ENCODE measurements around the gene UBIAD1. TPM values are rescaled to one million over a fixed set of nuclear protein-coding genes. Genes with fewer than 3 reads are reported as not detected.

UBIAD1 gene
- total and polyA plus RNA-seq, 2 of the 13 experiments (the other 11 are each of a cell fraction or from before 2014, with no cell fraction given), result 16.9 to 20.4 TPM

DNA sequence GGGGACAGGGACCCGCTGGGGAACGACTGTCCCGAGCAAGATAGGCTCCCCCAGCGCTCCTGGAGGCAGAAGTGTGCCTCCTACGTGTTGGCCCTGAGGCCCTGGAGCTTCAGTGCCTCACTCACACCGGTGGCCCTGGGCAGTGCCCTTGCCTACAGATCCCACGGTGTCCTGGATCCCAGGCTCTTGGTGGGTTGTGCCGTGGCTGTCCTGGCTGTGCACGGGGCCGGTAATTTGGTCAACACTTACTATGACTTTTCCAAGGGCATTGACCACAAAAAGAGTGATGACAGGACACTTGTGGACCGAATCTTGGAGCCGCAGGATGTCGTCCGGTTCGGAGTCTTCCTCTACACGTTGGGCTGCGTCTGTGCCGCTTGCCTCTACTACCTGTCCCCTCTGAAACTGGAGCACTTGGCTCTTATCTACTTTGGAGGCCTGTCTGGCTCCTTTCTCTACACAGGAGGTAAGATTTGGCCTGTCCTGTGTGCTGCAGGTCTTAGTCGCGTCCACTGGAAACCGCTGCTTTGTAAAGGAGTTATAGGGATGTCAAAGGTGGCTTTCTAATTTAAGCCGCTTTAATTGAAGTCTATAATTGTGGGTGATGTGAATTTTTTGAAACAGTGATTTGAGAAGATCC lies 717 bp downstream of the UBIAD1 start (continued):
- TF ChIP-seq, protein P1, sequence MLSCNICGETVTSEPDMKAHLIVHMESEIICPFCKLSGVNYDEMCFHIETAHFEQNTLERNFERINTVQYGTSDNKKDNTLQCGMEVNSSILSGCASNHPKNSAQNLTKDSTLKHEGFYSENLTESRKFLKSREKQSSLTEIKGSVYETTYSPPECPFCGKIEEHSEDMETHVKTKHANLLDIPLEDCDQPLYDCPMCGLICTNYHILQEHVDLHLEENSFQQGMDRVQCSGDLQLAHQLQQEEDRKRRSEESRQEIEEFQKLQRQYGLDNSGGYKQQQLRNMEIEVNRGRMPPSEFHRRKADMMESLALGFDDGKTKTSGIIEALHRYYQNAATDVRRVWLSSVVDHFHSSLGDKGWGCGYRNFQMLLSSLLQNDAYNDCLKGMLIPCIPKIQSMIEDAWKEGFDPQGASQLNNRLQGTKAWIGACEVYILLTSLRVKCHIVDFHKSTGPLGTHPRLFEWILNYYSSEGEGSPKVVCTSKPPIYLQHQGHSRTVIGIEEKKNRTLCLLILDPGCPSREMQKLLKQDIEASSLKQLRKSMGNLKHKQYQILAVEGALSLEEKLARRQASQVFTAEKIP (CRISPR knock-in tag; IDR thresholded peaks at IDR 0.05; ENCODE audit: borderline replicate concordance), result no peak
- TF ChIP-seq, protein P2, sequence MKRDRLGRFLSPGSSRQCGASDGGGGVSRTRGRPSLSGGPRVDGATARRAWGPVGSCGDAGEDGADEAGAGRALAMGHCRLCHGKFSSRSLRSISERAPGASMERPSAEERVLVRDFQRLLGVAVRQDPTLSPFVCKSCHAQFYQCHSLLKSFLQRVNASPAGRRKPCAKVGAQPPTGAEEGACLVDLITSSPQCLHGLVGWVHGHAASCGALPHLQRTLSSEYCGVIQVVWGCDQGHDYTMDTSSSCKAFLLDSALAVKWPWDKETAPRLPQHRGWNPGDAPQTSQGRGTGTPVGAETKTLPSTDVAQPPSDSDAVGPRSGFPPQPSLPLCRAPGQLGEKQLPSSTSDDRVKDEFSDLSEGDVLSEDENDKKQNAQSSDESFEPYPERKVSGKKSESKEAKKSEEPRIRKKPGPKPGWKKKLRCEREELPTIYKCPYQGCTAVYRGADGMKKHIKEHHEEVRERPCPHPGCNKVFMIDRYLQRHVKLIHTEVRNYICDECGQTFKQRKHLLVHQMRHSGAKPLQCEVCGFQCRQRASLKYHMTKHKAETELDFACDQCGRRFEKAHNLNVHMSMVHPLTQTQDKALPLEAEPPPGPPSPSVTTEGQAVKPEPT (CRISPR knock-in tag; IDR thresholded peaks at IDR 0.05; ENCODE audit: low read depth), result 0 out of 2 replicates have a peak, but pooled peaks have one; percentile 10
- TF ChIP-seq ZNF605 (CRISPR knock-in tag; IDR thresholded peaks at IDR 0.05) (no peak; the same call in 1 of the 2 replicates), ZNF563 (CRISPR knock-in tag; IDR thresholded peaks at IDR 0.05) (0 out of 2 replicates have a peak, but pooled peaks have one; percentile 65), NFYB (CRISPR knock-in tag; IDR thresholded peaks at IDR 0.05) (no peak), KAT2B (IDR thresholded peaks at IDR 0.05; ENCODE audit: borderline replicate concordance, low read depth, low read length) (no peak), THYN1 (CRISPR knock-in tag; IDR thresholded peaks at IDR 0.05; ENCODE audit: borderline replicate concordance, low read depth) (no peak), SNAI1 (CRISPR knock-in tag; IDR thresholded peaks at IDR 0.05; ENCODE audit: borderline replicate concordance) (peak; percentile 77; the same call in 1 of the 2 replicates), HNRNPL (IDR thresholded peaks at IDR 0.05; ENCODE audit: low read depth, low read length) (0 out of 2 replicates have a peak, but pooled peaks have one; percentile 44), ZNF772 (CRISPR knock-in tag; IDR thresholded peaks at IDR 0.05) (0 out of 2 replicates have a peak, but pooled peaks have one; percentile 40), ZSCAN25 (CRISPR knock-in tag; IDR thresholded peaks at IDR 0.05) (no peak), NFYC (CRISPR knock-in tag; IDR thresholded peaks at IDR 0.05) (no peak), MATR3 (CRISPR knock-in tag; IDR thresholded peaks at IDR 0.05) (no peak), SOX6 (IDR thresholded peaks at IDR 0.05) (no peak), SOX6 (CRISPR knock-in tag; IDR thresholded peaks at IDR 0.05) (no peak), ZNF629 (CRISPR knock-in tag; conservative IDR thresholded peaks at IDR 0.05) (no peak), ZBTB7A (CRISPR knock-in tag; IDR thresholded peaks at IDR 0.05) (no peak), WIZ (CRISPR knock-in tag; IDR thresholded peaks at IDR 0.05) (0 out of 2 replicates have a peak, but pooled peaks have one; percentile 4), MEF2D (CRISPR knock-in tag; IDR thresholded peaks at IDR 0.05) (no peak), PRMT3 (CRISPR knock-in tag; IDR thresholded peaks at IDR 0.05; ENCODE audit: borderline replicate concordance, low read depth) (no peak), TEAD3 (CRISPR knock-in tag; optimal IDR thresholded peaks at IDR 0.05; ENCODE audit: borderline replicate concordance) (peak; percentile 5)
- TF ChIP-seq, protein P3, sequence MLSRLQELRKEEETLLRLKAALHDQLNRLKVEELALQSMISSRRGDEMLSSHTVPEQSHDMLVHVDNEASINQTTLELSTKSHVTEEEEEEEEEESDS (CRISPR knock-in tag; IDR thresholded peaks at IDR 0.05; ENCODE audit: borderline replicate concordance), result no peak
- TF ChIP-seq, protein P4, sequence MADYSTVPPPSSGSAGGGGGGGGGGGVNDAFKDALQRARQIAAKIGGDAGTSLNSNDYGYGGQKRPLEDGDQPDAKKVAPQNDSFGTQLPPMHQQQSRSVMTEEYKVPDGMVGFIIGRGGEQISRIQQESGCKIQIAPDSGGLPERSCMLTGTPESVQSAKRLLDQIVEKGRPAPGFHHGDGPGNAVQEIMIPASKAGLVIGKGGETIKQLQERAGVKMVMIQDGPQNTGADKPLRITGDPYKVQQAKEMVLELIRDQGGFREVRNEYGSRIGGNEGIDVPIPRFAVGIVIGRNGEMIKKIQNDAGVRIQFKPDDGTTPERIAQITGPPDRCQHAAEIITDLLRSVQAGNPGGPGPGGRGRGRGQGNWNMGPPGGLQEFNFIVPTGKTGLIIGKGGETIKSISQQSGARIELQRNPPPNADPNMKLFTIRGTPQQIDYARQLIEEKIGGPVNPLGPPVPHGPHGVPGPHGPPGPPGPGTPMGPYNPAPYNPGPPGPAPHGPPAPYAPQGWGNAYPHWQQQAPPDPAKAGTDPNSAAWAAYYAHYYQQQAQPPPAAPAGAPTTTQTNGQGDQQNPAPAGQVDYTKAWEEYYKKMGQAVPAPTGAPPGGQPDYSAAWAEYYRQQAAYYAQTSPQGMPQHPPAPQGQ (CRISPR knock-in tag; IDR thresholded peaks at IDR 0.05; ENCODE audit: borderline replicate concordance), result no peak
- TF ChIP-seq, protein P5, sequence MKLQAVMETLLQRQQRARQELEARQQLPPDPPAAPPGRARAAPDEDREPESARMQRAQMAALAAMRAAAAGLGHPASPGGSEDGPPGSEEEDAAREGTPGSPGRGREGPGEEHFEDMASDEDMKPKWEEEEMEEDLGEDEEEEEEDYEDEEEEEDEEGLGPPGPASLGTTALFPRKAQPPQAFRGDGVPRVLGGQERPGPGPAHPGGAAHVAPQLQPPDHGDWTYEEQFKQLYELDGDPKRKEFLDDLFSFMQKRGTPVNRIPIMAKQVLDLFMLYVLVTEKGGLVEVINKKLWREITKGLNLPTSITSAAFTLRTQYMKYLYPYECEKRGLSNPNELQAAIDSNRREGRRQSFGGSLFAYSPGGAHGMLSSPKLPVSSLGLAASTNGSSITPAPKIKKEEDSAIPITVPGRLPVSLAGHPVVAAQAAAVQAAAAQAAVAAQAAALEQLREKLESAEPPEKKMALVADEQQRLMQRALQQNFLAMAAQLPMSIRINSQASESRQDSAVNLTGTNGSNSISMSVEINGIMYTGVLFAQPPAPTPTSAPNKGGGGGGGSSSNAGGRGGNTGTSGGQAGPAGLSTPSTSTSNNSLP (IDR thresholded peaks at IDR 0.05; ENCODE audit: low read depth, low read length), result no peak

All from HepG2 (cell line).